Measurements from ENCODE around the gene NUP210.

The NUP210 gene

DNA sequence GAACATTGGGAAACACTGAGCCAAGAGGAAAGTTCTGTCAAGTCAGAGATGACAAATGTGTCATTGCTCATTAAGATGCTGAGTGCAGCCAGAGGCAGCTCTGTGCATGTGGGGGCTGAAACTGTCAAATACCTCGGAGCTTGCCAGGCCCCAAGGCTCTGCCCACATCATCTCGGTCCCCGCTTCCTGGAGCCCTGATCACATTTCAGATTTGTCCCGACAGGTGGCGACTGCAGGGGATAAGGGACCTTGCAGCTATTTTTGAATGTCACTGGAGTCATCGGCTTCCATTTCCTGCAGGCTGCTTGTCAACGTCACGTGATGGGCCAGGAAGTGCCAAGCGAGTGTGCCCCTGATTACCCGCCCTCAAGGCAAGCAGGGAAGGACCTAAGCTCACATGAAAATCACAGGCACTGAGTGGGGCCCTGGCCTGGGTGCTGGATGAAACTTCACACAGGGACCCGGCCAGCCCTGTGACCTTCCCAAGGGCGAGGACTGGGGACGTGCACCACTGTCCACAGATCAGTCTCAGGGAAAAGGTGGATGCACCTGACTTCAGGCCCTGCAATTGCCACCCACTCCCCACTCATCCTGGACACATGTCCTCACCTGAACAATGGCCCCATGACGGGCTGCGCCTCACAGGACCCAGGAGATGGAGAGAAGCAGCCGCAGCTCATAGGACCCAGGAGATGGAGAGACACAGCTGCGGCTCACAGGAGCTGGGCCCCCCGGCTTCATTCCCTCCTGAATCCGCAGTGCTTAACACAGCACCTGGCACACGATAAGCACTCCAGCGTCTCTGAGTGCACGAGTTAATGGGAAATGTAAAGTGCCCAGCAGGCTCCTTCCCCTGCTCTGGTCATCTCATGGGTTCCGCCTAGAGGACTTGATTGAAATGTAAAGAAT, 73.4 kb downstream of the NUP210 start:
- DNase-seq, result no peak

- no peak for DNase-seq
Measured at GRCh38 chr3:13345772-13346171, 74.3 kb downstream of the NUP210 start.

- no peak for DNase-seq
Measured at GRCh38 chr3:13345284-13345683, 74.8 kb downstream of the NUP210 start.

- DNase-seq, result no peak
Measured at GRCh38 chr3:13344663-13345062, 75.5 kb downstream of the NUP210 start.

DNA sequence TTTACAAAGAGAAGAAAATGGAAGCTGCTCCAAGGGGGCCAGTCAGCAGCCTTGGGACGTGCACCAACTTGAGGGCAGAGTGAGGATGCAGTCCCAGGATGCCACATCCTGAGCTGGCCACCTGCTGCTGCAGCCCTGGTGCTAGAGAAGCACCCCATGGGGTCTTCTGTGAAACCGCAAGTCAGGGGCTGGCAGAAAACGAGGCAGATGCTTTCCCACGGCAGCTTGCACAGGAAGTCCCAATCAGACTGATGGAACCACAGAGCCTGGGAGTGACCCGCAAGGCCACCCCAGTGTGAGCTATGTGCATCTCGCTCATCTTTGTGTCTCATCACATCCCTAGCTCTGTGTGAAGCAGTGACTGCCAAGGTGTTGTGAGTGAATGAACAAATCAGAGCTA, 76.5 kb downstream of the NUP210 start:
- DNase-seq, result no peak

DNA sequence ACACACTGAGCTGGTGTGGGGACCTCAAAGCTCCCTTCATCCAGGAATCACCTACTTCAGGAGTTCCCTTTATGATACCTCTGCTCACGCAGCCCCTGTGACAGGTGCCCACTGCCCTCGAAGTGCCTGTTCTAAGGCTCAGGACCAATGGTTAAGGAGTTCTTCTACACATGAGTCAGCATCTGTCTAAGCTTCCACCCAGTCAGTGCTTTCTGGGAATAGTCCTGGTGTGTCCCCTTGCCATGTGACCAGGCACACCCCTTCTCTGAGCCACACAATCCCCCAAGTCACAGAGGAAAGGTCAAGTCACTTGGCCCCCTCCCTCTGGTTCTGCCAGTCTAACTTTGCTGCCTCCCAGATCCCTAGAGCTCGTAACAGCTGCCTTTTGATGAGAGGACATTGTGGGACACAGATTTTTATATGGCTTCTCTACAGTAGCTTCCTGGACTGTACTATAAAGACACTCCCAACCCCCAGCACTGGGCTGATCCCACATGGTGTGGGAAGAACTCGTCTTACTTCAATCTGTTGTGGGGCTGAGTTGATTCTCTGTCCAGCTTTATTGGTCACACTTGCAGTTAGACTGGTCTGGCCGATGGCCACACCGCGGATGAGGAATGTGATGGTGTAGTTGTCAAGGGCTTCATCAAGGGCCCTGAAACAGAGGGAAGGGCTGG, 78.8 kb downstream of the NUP210 start:
- no peak for DNase-seq

DNA sequence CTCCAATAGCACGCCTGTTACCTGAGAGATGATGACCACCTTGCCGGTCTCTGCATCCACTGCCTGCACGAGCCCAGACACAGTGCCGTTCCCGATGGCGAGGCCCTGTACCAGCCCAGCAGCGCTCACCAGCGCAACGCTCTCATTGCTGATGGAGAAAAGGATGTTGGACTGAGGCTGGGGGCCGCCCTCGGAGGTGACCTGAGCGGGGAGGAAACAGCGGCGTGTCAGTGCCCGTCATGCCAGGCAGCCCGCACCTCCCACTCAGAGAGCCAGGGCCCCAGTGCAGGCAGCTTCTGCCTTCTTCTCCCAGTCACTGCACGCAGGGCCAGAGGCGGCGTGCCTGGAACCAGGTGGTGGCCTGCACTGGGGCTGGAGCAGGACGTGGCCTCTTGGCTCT, 80.3 kb downstream of the NUP210 start:
- no peak for DNase-seq

GRCh38 chr3:13338996-13339395, 81.1 kb downstream of the NUP210 start:
- no peak for DNase-seq

DNA sequence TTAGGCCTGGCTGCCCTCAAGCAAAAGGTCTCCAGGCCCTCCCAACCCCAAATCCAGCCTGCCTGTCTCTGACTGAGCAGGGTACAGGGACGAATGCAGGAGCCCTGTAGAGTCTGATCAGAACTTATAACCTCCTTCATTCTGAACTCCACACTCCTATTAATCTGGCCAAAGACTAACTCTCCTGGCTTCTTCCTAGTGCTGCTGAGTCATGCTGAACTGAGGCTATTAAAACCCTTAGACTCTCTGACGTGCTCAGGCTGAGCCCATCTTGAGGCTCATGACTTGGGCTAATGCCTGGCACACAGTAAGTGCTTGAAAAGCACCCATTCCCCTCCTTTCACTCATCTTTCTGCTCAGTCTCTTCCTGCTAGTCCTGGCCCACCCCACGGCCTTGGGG, 81.9 kb downstream of the NUP210 start:
- DNase-seq, result no peak

DNA sequence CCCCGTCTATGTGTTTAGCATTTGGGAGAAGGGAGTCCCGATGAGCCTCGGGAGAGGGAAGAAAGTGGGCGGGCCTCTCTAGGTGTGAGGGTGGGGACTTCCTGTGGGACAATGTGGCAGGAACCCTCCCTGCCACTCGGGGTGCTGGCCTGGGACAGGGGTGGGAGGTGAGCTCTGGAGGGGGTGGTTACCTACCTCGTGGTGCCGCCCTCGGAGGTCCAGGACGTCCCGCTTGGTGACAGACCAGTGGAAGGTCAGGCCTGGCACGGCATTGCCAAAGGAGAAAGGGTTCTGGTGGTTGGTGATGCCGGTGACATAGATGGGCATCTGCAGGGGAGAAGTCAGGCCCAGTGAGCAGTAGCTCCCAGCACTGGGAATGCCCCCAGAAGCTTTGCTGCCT, 83.5 kb downstream of the NUP210 start:
- no peak for DNase-seq

DNA sequence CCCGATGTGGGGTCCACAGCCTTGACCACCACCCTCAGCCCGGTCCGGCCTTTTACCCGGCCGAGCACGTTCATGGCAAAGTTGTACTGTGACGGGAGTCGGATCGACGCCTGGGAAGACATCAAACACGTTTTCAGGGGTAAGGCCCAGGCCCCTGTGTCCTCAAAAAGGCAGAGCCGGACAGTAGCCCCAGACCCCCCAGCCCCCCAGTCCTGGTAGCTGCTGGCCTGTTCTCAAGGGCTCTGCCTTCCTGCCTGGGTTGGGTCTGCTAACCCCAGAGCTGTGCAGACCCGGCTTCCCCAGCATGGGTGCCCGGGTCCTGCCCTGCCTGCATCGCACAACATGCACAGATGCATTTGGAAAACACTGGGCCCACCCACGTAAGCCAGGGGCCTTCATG, 84.6 kb downstream of the NUP210 start:
- DNase-seq, result no peak

DNA sequence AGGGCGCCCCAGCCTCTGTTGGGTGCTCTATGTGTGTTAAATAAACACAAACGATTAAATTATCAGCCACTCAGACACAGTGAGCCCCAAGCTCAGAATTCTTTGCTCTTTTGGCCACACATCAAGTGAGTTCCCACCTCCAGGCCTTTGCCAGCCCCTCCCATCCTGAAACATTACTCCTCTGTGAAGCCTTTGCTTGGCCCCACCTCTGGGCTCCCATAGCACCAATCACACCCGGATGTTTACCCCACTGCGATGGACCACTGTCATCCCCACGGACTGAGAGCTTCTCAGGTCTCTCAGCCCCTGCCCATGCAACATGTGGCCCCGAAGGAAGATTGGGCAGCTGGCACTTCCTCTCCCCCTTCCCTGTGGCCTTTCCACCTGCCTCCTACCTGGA, 85.1 kb downstream of the NUP210 start:
- no peak for DNase-seq

- DNase-seq, result no peak
Measured at GRCh38 chr3:13333236-13333897, 86.8 kb downstream of the NUP210 start.

- no peak for DNase-seq
Measured at GRCh38 chr3:13332740-13333139, 87.4 kb downstream of the NUP210 start.

DNA sequence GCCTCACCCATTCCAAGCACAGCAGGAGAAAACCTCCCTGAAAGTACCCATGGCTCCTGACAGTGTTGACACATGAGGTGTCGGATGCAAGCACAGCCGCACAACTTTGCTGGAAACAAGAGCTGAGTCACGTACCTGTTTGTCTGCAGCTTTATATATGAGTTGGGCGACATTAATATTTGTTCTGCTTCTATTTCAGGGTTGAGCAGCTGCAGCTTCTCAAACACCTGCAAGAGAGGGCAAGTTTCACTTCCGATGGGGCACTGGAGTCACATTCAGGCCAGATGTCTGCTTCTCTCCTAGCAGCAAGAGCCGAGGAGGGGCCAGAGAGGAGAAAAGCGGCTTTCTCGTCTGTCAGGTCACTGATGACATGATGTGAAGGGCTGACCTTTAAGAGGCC, 88.0 kb downstream of the NUP210 start:
- no peak for DNase-seq

DNA sequence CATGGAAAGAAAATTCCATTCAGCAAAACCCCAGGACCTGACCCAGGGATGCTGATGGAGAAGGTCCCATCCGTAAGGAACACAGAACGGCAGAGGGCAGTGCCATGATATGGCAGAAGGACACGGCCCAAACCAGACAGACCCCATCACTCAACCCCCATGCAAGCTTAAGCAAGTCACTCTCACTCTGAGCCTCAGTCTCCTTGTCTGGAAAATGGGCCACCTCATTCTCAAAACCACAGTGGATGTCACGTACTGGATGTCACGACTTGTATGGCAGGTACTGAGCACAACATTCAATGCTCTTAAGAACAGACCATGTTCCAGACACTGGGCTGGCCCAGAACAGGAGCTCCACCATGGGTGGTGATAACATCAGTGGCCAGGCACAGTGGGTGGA, 90.4 kb downstream of the NUP210 start:
- no peak for DNase-seq

GRCh38 chr3:13325892-13326443, 94.2 kb downstream of the NUP210 start:
- DNase-seq, result no peak

DNA sequence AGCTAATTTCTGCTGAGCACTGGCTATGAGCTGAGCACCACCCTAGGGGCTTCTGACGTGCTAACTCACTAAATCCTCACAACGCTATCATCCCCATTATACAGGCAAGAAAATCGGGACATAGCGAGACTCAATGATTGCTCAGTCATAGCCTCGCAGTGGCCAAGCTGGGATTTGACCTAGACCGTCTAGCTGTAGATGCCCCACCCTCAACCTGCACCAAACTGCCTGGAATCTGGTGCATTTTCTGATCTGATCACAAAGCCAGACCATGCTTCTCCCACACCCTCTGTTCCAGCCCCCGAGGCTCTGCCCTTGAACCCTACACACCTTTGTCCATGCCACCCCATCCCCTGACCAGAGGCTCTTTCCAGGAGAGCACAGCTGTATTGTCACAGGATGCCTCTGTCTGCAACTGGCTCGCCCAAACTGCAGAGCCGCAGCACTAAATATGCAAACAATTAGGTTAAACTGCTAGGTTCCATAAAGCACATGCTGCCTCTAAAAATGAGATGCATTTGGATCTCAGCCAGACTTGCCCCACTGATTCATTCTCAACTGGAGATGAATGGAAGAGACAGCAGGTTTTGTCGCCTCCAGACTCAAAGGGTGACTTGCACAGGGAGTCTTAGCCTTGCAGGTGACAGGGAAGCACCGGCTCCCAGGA, 95.2 kb downstream of the NUP210 start:
- DNase-seq, result no peak

DNA sequence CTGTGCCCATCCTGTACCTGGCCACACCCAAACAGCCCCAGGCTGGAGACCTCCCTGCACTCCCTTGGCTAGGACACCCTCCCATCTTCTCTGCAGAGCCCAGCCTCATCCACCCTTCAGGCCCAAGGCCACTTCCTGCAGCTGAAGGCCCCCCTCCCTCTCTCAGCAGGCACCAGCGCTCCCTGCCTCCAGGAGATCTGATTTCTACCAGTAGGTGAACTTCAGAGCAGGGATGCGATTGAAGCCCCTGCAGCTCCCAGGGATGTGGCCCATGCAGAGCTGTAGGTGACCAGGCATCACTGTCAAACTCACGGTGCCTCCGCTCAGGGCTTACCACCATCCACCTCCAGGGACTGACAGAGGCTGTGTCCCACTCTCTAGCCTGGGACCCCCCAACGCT, 96.3 kb downstream of the NUP210 start:
- DNase-seq, result no peak

DNA sequence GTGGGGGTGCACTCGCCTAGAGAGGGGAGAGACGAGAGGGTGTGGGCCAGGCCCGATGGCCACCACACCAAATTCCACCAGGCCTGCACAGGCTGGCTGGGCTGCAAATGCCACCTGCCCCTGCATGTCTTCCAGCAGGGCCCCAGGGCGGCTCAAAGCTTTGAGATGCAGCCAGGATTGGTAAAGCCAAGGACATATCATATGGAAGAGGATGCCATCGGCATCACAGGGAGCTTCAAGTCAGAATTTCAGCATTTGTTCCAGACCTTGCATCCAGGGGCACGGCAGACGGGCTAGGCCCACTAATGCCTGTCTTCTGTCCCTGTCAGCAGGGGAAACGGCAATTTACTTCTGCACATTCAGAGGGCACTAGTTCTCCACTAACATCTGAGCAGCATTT, 97.8 kb downstream of the NUP210 start:
- no peak for DNase-seq

GRCh38 chr3:13319564-13320220, 100.4 kb downstream of the NUP210 start:
- DNase-seq, result no peak

All from NCI-H1105 (cell line).